HG02840 (cell line): ENCODE data around the gene GRK5.
"Not testable (repeated sequence)": the region's sequence is repeated elsewhere in the genome, so short reads cannot be mapped to it uniquely, and the experiment has no call there.

Experiments used
- ATAC-seq: cut with Tn5 transposase; IDR thresholded peaks from one replicate; pipeline ENCODE4 v1.9.1; 2021; ENCODE audit warnings: mild to moderate bottlenecking, moderate library complexity, moderate number of reproducible peaks; ENCODE audit not compliant: unreplicated experiment, low FRiP score

Gene GRK5

DNA sequence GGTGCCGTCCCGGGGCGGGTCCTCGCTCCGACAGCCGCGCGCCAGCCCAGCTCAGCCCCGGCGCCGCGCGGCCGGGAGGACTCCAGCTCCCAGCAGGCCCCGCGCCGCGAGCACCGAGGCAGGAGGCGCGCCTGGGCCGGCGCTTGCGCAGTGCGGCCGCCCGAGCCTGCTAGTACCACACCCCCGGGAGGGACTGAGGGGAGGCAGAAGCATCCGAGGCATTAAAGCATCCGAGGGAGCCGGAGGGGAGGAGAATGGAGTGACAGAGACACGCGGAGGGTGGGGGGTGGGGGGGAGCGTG, at the start of gene GRK5:
TSS of gene GRK5 (plus strand) at position 206 of the 301 bp plus-strand sequence. CDS start 347 bp downstream, outside the sequence.
- peak; percentile 67 for ATAC-seq

DNA sequence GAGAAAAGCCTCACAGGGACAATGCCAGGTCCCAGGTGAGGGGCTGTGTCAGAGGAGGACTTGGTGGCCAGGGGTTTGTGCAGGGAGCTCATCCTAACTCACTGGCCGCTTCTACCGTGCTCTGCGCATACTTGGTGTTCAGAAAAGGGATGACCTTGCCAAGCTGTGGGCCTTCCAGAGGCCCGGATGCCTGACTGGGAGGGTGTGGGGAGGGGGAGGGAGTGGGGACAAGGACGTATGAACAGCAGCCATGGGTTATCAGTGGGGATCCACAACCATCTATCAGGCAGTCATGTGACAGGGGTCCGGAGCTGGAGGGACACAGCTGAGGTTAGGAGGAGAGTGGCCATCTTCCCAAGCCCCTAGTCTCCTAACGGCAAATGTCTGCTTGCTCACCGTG, 48.0 kb upstream of the GRK5 start:
- ATAC-seq = no peak

DNA sequence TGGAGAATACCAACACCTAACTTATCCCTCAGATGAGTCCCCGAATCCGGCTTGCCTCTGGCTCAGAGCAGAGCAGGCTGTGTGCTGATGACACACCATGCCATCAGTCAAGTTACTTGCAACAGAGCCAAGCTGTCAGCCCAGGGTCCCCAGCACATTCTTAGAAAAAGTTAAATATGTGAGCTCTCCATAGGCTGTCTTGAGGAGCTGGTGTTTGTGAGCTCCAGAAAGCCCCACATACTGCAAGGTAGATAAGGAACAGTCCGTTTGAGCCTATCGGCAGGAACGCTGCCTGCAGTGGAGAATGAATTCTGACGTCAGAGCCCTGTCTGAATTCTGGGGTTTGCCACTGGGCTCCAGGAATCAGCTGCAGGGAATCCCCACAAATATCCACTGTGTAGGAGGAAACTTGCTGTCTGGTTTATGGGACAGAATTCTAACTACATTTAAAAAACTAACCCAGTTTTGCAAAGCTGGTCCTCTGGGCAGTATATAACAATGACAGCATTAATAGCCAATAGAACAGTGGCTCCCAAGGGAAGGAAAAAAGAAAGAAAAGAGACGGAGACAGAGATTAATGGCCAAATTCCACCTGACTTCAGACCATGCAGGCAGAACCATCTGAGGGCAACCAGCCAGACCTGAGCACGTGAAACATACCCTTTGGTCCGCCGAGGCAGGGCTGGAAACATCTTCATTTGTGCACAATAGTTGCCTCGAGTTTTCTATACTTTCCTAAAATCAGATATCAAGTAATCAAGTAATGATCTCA, 45.5 kb upstream of the GRK5 start:
- no peak for ATAC-seq

DNA sequence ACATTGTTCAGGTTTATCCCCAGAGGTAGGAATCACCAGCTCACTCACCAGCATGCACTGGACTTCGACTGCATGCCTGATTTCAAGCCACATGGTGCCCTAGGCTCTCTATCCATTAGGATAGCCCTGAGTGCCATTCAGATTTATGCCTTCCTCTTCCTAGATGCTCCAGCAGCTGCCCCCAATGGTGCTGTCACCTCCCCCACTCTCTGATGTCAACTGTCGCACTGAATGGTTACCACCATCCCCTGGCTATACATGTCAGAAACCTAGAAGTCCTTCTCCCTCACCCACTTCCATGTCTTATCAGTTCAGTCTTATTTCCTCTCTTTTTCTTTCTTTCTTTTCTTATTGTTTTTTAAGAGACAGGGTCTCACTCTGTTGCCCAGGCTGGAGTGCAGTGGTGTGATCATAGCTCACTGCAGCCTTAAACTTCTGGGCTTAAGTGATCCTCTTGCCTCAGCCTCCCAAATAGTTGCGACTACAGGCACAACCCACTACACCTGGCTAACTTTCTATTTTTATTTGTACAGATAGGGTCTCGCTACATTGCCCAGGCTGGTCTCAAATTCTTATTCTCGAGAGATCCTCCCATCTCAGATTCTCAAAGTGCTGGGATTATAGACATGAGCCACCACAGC, 44.8 kb upstream of the GRK5 start:
- ATAC-seq = no peak

DNA sequence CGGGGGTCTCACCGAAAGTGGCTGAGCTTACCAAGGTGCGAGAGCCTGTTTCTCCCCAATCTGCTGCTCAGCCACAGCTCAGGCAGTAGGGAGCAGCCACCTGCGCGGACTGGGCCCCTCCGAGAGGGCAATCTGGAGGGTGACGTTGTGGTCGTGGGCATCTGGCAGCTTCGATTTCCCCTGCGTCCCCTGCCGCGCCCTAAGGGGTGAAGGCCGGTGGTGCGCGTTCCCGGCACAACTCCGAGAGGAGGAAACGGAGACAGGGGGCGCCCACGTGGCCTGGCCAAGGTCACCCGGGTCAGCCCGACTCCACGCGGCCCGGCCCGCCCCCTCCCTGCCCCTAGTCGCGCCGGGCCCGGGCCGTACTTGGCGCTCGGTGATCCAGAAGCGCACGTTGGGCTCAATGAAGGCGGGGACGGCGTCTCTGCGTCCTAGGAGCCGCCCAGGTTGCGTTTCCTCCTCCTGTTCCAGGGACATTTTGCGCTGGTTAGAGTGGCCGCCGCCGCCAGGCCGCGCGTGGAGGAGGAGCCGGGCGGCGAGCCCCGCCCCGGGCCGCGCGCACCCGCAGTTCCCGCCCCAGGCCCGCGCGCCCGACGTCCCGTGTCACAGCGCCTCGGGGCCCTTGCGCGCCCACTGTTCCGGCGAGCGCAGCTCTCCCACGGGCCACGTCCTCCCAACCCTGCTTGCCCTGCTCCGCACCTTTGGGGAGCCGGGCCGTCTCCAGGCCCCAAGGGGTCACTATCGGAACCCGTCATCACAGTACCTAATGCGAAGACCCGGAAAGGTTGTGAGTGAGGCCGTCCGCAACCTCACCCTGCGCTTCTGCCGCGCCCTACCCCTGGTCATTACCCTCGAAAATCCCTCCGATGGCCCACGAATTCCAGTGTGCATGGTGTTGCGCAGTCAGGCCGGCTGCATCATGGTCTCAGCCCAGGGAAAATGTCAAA, 41.9 kb upstream of the GRK5 start, which contains the start of gene SFXN4:
TSS of gene SFXN4 (minus strand) at position 544 of the 947 bp plus-strand sequence. CDS start at position 477, 67 bp downstream.
- ATAC-seq = peak; percentile 85

DNA sequence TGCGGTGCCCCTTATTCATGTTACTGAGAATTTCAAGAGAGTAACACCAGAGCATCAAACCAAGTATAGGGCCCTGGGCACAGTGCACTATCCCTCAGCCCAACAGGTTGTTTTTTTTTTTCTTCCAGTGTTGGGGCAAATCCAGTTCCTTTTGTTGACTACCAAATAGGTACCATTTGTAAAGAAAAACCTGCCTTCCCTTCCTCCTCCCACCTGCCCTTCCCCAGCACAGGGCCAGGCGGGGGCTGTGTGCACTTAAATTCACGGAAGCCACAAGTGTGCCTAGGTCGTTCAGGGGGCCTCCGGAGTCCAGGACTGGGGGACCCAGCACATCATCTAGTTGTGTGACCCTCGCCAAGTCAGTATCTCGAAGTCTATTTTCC, 41.3 kb upstream of the GRK5 start:
- peak; percentile 9 for ATAC-seq

DNA sequence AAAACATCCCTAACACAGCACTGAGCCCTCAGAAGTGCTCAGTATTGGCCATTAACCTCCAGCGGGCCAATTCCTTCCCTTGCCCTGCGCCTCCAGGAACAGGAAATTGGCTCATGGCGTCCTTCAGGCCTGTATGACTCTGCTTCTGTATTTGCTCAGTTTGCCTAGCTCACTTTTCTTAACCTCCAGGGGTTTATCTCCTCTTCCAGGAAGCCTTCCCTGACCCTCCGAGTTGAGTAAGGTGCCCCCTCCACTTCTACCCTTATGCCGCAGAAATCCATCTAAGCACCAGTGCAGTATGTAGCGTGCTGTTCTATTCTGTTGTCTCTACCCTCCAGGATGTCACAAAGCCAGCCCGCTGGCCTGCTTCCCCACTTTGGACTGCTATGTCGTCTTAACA, 40.8 kb upstream of the GRK5 start:
- ATAC-seq = no peak

DNA sequence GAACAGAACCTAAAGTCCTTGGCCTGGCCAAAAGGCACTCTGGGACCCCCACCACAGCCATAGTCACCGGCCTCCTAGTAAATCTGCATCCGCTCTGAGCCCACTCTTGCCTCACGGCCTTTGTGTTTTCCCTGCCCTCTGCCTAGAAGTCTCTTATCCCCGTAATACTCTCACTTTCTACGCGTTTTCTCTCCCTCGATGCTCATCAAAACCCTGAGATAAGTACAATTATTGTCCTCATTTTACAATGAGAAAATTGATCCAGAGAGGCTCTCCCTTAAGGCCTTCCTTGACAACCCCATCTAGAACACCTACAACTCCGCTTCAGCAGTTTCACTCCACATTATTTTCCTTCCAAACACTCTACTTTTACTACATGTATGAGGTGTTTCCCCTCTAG, 40.3 kb upstream of the GRK5 start:
- ATAC-seq = no peak

DNA sequence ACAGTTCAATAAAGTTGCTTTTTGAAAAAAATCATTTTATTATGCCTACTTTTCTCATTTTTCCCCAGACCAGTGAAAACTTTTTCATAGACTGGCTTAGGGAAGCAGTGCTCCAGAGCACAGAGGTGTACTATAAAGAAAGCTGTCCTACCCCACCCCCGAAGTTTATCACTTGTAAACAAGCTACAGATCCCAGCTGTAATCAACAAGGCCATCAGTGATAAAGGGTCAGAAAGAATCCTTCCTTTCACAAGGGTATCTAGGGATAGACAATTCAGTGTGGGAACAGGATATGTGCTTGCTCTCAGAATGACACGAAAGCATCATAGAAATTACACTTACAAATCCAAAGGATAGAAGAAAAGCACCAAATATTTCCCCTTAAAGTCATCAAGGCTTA, 33.3 kb upstream of the GRK5 start:
- no peak for ATAC-seq

DNA sequence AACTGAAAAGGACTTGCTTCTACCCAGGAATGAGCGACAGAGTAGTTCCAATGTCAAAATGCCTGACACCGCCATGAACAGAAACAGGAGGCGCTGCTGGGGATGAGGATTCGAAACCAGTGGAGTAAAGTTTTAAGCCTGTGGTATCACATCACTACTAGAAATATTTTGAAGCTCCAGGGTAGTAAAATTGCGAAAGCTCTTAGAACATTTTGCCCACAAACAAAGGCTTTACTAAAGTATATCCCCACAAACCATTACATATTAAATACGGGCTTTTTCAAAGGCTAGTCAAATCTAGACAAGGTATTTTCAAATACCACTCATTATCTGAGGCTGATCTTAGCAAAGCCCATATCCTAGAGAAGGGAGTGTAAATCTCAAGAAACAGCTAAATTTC, 31.2 kb upstream of the GRK5 start:
- no peak for ATAC-seq

DNA sequence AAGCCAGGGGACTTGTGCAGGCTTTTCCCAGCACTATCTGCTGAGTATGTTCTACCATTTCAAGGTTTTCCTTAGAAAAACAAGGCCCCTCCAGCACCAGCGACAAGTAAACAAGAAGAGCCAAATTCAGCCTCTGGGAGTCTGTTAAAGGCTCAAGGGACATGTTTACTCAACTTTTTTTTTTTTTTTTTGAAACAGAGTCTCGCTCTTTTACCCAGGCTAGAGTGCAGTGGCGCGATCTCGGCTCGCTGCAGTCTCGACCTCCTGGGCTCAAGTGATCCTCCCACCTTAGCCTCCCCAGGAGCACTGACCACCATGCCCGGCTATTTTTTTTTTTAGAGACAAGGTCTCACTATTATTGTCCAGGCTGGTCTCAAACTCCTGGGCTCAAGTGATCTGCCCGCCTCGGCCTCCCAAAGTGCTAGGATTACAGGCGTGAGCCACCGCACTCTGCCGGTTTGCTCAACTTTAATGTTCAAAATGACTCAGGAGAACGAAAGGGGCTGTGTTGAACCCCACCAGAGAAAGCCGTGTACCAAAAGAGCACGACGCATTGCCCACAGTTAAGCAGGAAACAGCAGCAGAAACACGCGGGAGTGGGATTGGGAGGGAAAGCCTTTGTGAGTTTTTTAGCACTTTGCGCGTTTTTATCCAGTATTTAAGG, 29.5 kb upstream of the GRK5 start:
- ATAC-seq = no peak

DNA sequence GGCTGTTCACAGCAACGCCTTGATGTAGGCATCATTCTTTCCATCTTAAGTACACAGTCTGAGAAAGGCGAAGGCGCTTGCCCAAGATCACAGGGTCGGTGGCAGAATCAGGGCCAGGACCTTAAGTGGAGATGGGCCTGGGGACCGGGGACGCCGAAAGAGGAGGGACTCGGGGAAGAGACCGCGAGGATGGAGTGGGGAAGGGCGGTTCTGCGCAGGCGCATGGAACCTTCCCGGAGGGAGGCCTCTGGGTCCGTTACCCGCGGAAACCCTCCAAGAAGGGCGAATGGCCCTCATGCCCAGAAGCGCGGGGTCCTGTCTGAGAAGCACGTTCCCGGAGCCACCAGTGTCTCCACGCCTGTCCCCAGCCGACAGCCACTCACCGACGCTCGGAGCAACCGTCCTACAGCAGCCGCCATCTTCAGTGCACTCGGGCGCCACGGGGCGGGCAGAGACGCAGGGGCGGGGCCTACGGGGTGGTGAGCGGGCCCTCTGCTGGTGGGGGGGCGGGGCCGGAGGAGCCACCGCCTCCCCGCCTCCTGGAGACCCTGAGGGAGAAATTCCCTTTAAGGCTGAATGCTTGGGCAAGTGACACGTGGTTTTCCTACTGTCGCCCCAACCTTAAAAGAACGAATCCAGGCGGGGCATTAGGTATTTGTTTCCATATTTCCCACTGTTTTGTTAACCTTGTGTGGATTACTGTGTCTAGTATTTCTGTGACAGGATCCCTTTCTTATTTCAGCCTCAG, 28.8 kb upstream of the GRK5 start, which contains the start of gene PRDX3:
TSS of gene PRDX3 (minus strand) at position 441 of the 748 bp plus-strand sequence. CDS start at position 419, 22 bp downstream.
- peak; percentile 89 for ATAC-seq

DNA sequence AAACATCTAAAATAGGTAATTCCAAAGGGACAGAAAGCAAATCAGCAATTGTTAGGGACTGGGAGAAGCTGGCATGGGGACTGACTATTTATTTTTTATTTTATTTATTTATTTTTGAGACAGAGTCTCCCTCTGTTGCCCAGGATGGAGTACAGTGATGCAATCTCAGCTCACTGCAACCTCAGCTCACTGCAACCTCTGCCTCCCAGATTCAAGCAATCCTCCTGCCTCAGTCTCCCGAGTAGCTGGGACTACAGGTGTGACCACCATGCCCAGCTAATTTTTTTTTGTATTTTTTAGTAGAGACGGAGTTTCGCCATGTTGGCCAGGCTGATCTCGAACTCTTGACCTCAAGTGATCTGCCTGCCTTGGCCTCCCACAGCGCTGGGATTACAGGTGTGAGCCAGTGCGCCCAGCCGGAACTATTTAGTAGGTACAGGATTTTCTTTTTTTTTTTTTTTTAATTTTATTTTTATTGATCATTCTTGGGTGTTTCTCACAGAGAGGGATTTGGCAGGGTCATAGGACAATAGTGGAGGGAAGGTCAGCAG, 26.4 kb upstream of the GRK5 start:
- not testable (repeated sequence) for ATAC-seq

DNA sequence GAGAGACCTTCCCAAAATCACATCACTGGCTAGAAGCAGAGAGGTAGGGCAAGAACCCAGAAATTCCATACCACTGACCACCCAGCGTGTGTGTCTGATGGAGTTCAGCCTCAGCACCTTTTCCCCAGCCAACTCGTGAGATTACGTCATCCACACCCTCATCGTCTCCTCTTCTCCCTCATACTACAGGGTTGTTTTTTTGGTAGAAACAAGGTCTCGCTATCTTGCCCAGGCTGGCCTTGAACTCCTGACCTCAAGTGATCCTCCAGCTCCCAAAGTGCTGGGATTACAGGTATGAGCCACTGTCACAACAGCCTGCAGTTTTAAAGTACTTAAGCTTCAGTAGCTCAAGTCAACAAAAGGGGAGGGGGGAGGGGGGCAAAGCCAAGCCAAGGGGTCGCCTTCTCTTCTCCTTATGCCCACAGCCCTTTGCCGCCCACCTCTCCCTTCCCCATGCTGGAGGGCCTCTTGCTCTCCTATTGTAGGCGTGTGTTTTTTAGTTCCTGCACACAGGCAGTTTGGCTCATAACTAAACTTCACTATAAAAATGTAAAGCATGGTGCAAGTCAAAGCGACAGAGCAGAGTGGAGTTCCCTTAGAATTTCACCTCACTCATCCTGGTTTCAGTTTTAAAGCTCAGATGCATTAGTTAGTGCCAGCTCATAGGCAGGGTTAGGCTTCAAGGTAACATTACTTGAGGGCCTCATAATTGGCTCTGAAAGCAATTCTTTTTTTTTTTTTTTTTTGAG, 23.5 kb upstream of the GRK5 start:
- no peak for ATAC-seq

DNA sequence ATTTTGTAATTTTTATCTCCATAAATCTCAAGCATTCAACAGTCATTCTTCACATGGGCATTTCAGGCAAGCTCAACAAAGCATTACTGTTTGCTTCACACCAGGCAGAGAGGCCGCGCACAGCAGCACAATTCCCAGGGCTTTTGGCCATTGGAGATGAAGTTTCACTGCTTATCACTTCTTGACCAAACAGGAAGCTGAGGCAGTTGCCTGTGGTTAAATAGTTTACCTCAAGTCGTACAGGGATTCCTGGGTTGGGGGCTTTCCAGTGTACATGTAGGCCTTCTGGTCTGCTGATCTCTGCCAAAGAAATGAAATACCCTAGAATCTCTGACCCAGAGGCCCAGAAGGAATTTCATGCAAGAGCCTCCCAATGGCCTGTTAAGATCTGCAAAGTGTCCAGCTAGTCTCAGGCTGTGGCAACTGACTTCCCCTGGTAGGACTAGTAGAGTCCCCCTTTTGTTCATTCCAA, 17.5 kb upstream of the GRK5 start:
- ATAC-seq = no peak

DNA sequence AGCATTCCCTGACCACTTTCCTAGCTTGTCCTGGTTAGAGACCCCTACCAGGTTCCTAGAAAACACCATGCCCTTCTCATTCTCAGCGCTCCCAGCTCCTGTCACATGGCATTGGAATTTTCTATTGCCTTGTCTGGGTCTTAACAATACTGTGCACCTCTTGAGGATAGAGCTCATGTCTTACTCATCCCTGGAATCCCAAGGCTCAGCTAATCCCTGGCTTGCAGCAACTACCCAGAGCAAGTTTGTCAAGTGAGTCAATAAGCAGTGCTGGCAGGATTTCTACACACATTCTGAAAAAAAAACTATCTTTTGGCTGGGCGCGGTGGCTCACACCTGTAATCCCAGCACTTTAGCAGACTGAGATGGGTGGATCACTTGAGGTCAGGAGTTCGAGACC, 17.0 kb upstream of the GRK5 start:
- ATAC-seq = no peak

DNA sequence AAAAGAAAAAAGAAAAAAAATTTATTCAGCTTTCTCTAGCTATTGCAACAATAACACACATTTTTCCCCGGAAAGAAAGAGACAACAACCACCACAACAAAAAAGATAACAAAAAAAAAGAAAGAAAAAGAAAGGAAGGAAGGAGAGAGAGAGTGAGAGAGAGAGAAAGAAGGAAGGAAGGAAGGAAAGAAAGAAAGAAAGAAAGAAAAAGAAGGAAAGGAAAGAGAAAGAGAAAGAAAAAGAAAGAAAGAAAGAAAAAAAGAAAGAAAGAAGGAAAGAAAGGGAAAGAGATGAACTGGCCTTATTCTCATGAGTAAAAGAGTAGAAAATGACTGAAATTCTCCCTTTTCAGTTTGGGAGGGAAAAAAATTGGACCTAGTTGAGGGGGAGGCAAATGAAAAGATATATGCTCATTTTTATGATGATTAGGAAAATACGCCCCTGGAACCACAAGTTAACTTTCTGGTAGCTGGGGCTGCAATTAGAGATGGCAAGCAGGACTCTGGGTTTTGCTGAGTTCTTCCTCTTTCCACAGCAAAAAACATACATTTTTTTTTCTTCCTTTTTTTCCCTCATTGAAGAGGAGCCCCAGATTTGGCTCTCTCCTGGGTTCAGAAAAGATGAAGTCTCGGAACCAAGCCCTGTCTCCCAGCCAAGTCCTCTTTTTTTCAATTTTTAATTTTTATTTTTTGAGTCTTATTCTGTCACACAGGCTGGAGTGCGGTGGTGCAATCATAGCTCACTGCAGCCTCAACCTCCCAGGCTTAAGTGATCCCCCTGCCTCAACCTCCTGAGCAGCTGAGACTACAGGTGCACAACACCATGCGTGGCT, 16.2 kb upstream of the GRK5 start:
- no peak for ATAC-seq

DNA sequence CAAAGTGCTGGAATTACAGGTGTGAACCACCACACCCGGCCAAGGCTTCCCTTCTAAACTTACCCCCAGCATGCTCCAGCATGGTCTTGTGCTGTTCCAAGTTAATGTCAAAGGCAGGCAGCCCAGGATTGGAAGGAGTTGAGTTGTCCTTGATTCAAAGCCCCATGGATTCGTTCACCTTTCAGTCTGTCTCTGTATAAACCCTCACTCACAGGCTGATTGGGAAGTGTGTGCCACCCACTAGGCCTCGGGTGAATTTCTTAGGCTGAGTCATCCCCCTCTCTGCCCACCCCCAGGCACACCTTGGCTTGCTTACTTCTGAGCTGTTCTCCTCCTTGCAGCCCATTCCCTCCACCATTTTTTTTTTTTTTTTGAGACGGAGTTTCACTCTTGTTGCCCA, 15.5 kb upstream of the GRK5 start:
- no peak for ATAC-seq
